CD4-positive, CD25-positive, alpha-beta regulatory T cell (primary cell): ENCODE results near the gene FAM83B. TPM values are rescaled to one million over a fixed set of nuclear protein-coding genes. Genes with fewer than 3 reads are reported as not detected.

Source experiments
- ATAC-seq, 2 donors: fragments of 150-1000 bp; cut with Tn5 transposase; one replicate each; pipeline ENCODE4 v1.10.0; 2021; ENCODE audit warnings: low read depth in 2 of 2, moderate number of reproducible peaks in 2 of 2, moderate library complexity in 1 of 2
- DNase-seq, 3 donors: peaks; one replicate each; pipeline versions ENCODE4 v3.0.0 to v3.0.0-alpha.2; 2012 to 2022; ENCODE audit warnings: mixed read lengths in 1 of 3
- H3K27ac ChIP-seq: one replicate; pipeline ENCODE4 v1.7.0; 2013; ENCODE audit warnings: mild to moderate bottlenecking, low read length; ENCODE audit not compliant: insufficient read depth, poor library complexity, severe bottlenecking
- H3K27me3 ChIP-seq: one replicate; pipeline ENCODE4 v1.7.0; 2013; ENCODE audit warnings: low read length; ENCODE audit not compliant: control insufficient read depth, insufficient read depth
- H3K36me3 ChIP-seq: one replicate; pipeline ENCODE4 v1.7.0; 2013; ENCODE audit warnings: mild to moderate bottlenecking, low read length, moderate library complexity; ENCODE audit not compliant: control insufficient read depth, insufficient read depth
- H3K4me1 ChIP-seq: 2 replicates; pipeline ENCODE4 v1.7.0; 2013; ENCODE audit warnings: mild to moderate bottlenecking, low read length; ENCODE audit not compliant: insufficient read depth, control insufficient read depth, poor library complexity, severe bottlenecking
- H3K4me3 ChIP-seq: one replicate; pipeline ENCODE4 v1.7.0; 2013; ENCODE audit warnings: low read depth, mild to moderate bottlenecking, low read length, moderate library complexity
- H3K9me3 ChIP-seq, 2 experiments: 1 replicate in 1 of 2; 2 replicates in 1 of 2; pipeline ENCODE4 v1.7.0; 2013; ENCODE audit warnings: low read length in 2 of 2, mild to moderate bottlenecking in 1 of 2, moderate library complexity in 1 of 2; ENCODE audit not compliant: control insufficient read depth in 2 of 2
- H3K27ac Mint-ChIP-seq, 3 donors: one replicate each; pipeline ENCODE4 v1.8.0; 2020 to 2022; ENCODE audit warnings: mild to moderate bottlenecking in 3 of 3, mixed read lengths in 3 of 3, moderate library complexity in 2 of 3
- H3K27me3 Mint-ChIP-seq: one replicate; pipeline ENCODE4 v1.8.0; 2022; ENCODE audit warnings: mild to moderate bottlenecking, mixed read lengths
- H3K36me3 Mint-ChIP-seq: one replicate; pipeline ENCODE4 v1.8.0; 2020; ENCODE audit warnings: mixed read lengths
- H3K4me1 Mint-ChIP-seq, 4 donors: one replicate each; pipeline ENCODE4 v1.8.0; 2020 to 2022; ENCODE audit warnings: mixed read lengths in 4 of 4, mild to moderate bottlenecking in 1 of 4
- H3K4me3 Mint-ChIP-seq, 4 donors: one replicate each; pipeline ENCODE4 v1.8.0; 2020 to 2022; ENCODE audit warnings: mild to moderate bottlenecking in 4 of 4, mixed read lengths in 4 of 4, moderate library complexity in 3 of 4
- H3K9me3 Mint-ChIP-seq, 7 donors: one replicate each; pipeline ENCODE4 v1.8.0; 2020 to 2022; ENCODE audit warnings: mixed read lengths in 7 of 7, mild to moderate bottlenecking in 3 of 7, moderate library complexity in 2 of 7
- polyA plus RNA-seq, 4 donors: library from polyadenylated mRNA; unstranded; fragments of 300-500 nt; fragmentation: Illumina TruSeq; gene quantifications; one replicate each; pipeline ENCODE4 v1.2.3, GENCODE V29; 2021
- total RNA-seq: library from RNA; stranded (reverse); gene quantifications from one replicate; pipeline ENCODE4 v1.2.3, GENCODE V29; 2022

The FAM83B gene
- total and polyA plus RNA-seq, 5 donors from 2014 or later: not detected

DNA sequence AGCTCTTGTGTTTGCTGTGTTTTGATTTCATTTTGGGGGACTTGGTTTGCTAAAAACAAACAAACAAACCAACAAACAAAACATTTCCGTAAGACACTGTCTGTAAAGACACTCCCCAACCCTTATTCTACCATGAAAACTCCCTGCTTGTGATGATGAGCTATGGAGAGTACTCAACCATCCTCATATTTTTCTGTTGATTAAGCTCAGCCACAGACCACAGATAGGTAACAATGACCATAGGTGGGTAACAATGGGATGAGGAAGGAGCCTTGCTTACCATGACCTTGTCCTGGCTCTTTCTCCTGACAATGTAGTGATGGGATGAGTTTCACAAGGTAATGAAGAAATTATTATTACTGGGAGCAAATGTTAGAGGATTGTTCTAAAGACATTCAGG lies 11.4 kb upstream of the FAM83B start:
- no peaks in the 10 kb centered on the region for H3K27me3 Mint-ChIP-seq
- Histone ChIP-seq H3K27ac (no peak overlapping the region), H3K9me3 (peaks cover 0 to 3% of the 10 kb centered on the region in 2 experiments), H3K4me3 (no peak overlapping the region), H3K4me1 (no peaks in the 10 kb centered on the region), H3K36me3 (no peaks in the 10 kb centered on the region), H3K27me3 (no peaks in the 10 kb centered on the region)
- ATAC-seq: no peak
- no peak for DNase-seq
- no peak overlapping the region for H3K4me3 Mint-ChIP-seq
- H3K27ac Mint-ChIP-seq: no peak overlapping the region
- peaks cover 0 to 26% (median 6%) of the 10 kb centered on the region in 7 donors for H3K9me3 Mint-ChIP-seq
- no peaks in the 10 kb centered on the region for H3K4me1 Mint-ChIP-seq
- no peaks in the 10 kb centered on the region for H3K36me3 Mint-ChIP-seq

DNA sequence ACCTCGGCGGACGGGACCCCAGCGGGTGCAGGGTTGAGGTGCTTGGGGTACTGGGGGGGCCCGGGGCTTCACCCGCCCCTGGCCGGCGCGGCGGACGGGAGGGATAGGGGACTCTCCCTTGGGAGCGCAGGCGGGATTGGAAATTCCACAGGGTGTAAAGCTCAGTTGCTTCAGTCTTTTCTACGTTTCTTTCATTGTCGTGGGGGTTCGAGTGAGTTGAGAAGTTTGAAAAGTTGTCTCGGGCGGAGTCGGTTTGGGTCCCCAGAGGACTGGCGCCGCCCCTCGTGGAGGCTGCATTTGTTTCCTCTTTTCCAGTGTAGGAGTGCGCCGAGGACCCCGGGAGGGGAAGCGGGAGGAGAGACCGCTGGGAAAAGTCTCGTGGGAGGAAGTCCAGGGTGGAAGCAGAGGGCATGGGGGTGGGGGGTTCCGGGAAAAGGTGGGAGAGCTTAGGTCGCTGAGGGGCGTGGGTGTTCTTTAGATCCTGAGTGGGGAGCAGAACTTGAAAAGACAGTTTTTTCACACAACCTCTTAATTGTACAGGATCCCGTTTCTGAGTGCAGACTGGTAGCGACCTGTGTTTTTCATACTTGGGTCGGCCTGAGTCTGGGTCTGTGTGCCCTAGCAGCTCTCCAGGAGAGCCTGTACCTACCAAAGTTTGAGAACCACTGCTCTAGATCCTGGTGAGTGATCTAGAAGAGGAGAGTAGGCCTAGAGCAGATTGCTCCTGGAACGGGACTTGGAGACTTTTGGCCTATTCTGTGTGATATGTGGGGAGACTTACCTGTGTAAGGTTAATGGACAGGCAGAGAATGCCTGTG lies 495 bp downstream of the FAM83B start:
- peaks cover 0 to 6% of the 10 kb centered on the region in 2 experiments for H3K9me3 ChIP-seq
- DNase-seq (no peak), ATAC-seq (no peak)
- H3K27ac ChIP-seq: no peak overlapping the region
- peaks cover 5% of the 10 kb centered on the region for H3K27me3 Mint-ChIP-seq
- H3K4me1 ChIP-seq: no peaks in the 10 kb centered on the region
- no peak overlapping the region for H3K4me3 ChIP-seq
- no peaks in the 10 kb centered on the region for H3K36me3 ChIP-seq
- no peaks in the 10 kb centered on the region for H3K4me1 Mint-ChIP-seq
- H3K36me3 Mint-ChIP-seq: no peaks in the 10 kb centered on the region
- peaks cover 0 to 18% (median 12%) of the 10 kb centered on the region in 7 donors for H3K9me3 Mint-ChIP-seq
- no peak overlapping the region for H3K27ac Mint-ChIP-seq
- no peaks in the 10 kb centered on the region for H3K27me3 ChIP-seq
- no peak overlapping the region for H3K4me3 Mint-ChIP-seq

DNA sequence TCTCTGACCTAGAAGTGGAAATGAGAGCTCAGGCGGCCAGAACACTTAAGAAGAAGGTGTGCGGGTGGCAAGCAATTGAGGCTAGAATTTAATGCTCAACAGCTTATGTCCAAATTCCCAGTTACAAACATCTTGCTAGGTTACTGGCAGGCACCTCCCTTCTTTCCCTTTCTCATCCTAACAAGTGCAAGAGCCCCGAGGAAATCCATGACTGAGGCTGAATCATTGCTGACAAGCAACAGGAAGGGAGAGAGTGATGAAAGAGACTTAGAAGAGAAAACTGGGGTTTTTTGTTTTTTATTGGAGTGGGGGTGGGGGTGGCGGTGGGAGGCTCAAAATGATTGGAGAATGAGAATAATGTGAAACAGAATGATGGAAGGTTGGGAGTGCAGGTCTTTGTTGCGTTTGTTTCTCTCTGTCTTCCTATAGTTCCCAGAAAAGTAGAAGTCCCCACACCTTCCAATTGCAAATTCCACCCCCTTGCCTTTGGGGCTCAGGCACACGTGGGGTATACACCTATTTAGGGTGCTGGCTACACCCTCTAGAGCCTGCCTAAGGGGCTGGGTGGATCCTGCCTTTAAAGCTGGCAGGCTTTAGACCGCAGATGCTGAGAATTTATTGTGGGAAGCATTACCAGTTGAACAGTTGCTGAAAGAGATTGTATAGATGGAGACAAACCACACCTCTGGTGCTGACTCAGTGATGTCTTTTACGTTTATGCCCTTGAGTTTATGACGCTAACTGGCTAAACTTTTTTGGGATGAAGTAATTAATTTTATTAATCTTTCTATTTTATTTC lies 1.4 kb downstream of the FAM83B start:
- H3K27me3 ChIP-seq: no peaks in the 10 kb centered on the region
- ATAC-seq (no peak), DNase-seq (no peak)
- H3K9me3 ChIP-seq: peaks cover 0 to 6% of the 10 kb centered on the region in 2 experiments
- H3K36me3 ChIP-seq: no peaks in the 10 kb centered on the region
- H3K27me3 Mint-ChIP-seq: peaks cover 5% of the 10 kb centered on the region
- H3K4me1 Mint-ChIP-seq: no peaks in the 10 kb centered on the region
- H3K27ac ChIP-seq: no peak overlapping the region
- peaks cover 0 to 22% (median 12%) of the 10 kb centered on the region in 7 donors for H3K9me3 Mint-ChIP-seq
- no peaks in the 10 kb centered on the region for H3K36me3 Mint-ChIP-seq
- no peaks in the 10 kb centered on the region for H3K4me1 ChIP-seq
- no peak overlapping the region for H3K27ac Mint-ChIP-seq
- H3K4me3 ChIP-seq: no peak overlapping the region
- H3K4me3 Mint-ChIP-seq: no peak overlapping the region

DNA sequence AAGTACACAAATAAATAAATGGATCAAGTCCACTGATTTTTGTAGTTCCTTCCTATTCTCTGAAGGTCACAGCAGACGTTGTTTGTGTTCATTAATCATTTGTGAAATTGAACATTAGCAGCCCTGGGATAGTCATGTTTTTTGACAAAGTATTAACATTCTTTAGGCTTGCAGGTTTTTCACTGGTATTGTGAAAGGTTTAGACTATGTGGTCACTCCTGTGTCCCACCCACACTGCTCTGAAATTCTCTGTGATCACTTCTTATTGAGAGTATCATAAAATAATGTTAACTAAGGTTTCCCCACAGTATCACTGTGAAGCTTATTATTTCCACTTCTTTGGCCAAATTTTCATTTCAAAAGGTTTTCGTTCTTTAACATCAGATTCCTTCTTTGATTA lies 3.5 kb downstream of the FAM83B start:
- peaks cover 0 to 22% (median 12%) of the 10 kb centered on the region in 7 donors for H3K9me3 Mint-ChIP-seq

GRCh38 chr6:54856129-54856528 lies 9.6 kb downstream of the FAM83B start:
- ATAC-seq: no peak
- H3K4me3 ChIP-seq: no peak overlapping the region
- Mint-ChIP-seq H3K27ac (no peak overlapping the region), H3K4me3 (no peak overlapping the region), H3K36me3 (no peaks in the 10 kb centered on the region), H3K9me3 (peaks cover 0 to 10% (median 6%) of the 10 kb centered on the region in 7 donors), H3K4me1 (no peaks in the 10 kb centered on the region), H3K27me3 (no peaks in the 10 kb centered on the region)
- no peaks in the 10 kb centered on the region for H3K27me3 ChIP-seq
- H3K36me3 ChIP-seq: no peaks in the 10 kb centered on the region
- H3K9me3 ChIP-seq: peaks cover 0 to 1% of the 10 kb centered on the region in 2 experiments
- no peaks in the 10 kb centered on the region for H3K4me1 ChIP-seq
- H3K27ac ChIP-seq: no peak overlapping the region
- no peak for DNase-seq

More for the DNA sequence above, 3.5 kb downstream of the FAM83B start:
- Mint-ChIP-seq H3K4me1 (no peaks in the 10 kb centered on the region), H3K4me3 (no peak overlapping the region), H3K36me3 (no peaks in the 10 kb centered on the region), H3K27me3 (peaks cover 3% of the 10 kb centered on the region), H3K27ac (no peak overlapping the region)
- DNase-seq (no peak), ATAC-seq (no peak)
- Histone ChIP-seq H3K36me3 (no peaks in the 10 kb centered on the region), H3K27ac (no peak overlapping the region), H3K4me1 (no peaks in the 10 kb centered on the region), H3K4me3 (no peak overlapping the region), H3K9me3 (peaks cover 0 to 6% of the 10 kb centered on the region in 2 experiments), H3K27me3 (no peaks in the 10 kb centered on the region)

DNA sequence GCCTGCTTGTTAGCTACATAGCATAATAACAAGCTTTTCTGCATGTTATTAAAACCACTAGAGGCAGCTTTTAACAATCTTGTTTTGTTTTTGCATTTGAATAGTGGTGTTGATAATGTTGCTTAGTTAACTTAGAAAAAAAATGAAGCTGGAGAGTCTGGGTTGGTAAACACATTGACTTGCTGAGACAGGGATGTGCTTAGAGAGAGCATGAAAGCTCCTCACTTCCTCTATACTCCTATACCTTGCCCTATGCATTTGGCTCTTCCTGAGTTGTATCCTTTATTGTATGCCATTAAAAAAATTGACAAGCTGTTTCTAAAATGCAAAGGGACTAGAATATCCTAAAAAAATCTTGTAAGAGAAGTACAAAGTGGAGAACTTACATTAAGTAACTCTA lies 13.6 kb downstream of the FAM83B start:
- H3K27ac ChIP-seq: no peak overlapping the region
- no peak overlapping the region for H3K4me3 ChIP-seq
- no peaks in the 10 kb centered on the region for H3K27me3 Mint-ChIP-seq
- H3K9me3 ChIP-seq: peaks cover 0 to 1% of the 10 kb centered on the region in 2 experiments
- H3K4me3 Mint-ChIP-seq: no peak overlapping the region
- H3K4me1 Mint-ChIP-seq: no peaks in the 10 kb centered on the region
- H3K27me3 ChIP-seq: no peaks in the 10 kb centered on the region
- no peaks in the 10 kb centered on the region for H3K36me3 Mint-ChIP-seq
- no peak for DNase-seq
- H3K36me3 ChIP-seq: no peaks in the 10 kb centered on the region
- no peak overlapping the region for H3K27ac Mint-ChIP-seq
- H3K4me1 ChIP-seq: no peaks in the 10 kb centered on the region
- no peak for ATAC-seq
- H3K9me3 Mint-ChIP-seq: peaks cover 0 to 7% (median 5%) of the 10 kb centered on the region in 7 donors

DNA sequence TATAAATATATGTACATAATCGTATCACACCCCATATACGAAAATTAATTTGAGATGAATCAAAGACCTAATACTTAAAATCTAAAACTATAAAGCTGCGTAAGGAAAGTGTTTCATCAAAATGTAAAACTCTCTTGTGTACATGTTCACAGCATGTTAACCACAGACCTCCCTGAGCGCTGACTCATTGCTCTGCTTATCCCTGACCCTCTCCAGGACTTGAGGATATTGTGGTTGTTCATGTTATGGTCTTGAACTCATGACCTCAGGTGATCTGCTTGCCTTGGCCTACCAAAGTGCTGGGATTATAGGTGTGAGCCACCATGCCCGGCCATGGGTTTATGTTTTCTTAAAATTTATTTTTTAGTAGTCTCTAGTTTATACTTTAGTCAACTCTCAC lies 14.2 kb downstream of the FAM83B start:
- Histone ChIP-seq H3K27me3 (no peaks in the 10 kb centered on the region), H3K9me3 (peaks cover 0 to 1% of the 10 kb centered on the region in 2 experiments), H3K27ac (no peak overlapping the region), H3K36me3 (no peaks in the 10 kb centered on the region), H3K4me1 (no peaks in the 10 kb centered on the region), H3K4me3 (no peak overlapping the region)
- ATAC-seq (no peak), DNase-seq (no peak)
- no peaks in the 10 kb centered on the region for H3K36me3 Mint-ChIP-seq
- no peak overlapping the region for H3K27ac Mint-ChIP-seq
- H3K4me1 Mint-ChIP-seq: no peaks in the 10 kb centered on the region
- peaks cover 2 to 7% (median 5%) of the 10 kb centered on the region in 7 donors for H3K9me3 Mint-ChIP-seq
- no peak overlapping the region for H3K4me3 Mint-ChIP-seq
- no peaks in the 10 kb centered on the region for H3K27me3 Mint-ChIP-seq
